Measurements from ENCODE around the gene TRAM2. TPM values are rescaled to one million over a fixed set of nuclear protein-coding genes. Genes with fewer than 3 reads are reported as not detected.
A peak's percentile ranks its signal among the peaks of the same experiment; 100 is the strongest.

TRAM2 gene
- total and polyA plus RNA-seq, 10 of the 15 experiments (the other 5 are each of a cell fraction or from before 2014, with no cell fraction given) = 2.5 to 15.0 (median 11.0) TPM

DNA sequence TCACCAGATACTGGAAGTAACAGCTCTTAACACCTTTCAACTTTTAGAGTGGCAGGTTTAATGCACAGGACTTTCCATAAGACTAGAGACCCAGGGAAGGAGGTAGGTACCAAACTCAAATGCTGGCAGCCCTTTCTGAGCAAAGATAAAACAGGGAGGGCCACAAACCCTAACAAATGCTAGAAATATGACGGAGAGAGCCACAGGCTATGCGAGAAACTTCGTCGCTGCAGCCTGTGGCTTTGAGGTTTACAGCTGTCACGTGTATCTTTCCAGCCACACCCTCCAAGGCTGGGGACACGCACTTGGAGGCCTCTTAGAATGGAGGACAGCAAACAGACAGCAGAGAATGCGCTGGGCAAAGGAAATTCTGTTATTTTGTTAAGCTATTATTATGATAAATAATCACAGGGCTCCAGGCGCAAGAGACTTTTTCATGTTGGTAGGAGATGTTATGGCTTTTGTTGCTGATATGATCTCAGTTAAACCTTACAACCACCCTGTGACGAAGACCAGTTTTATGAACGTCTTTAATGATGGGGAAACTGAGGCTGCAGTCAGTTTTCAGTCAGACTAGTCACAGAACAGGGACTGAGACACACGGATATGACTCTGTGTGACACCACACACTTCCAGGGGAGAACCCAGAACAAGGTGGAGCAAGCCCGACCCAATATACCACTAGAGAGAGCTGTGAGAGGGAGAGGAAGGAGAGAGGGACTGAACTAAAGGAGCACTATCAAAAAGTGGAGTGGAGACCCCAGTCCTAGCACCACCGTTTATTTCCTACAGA, 2.0 kb downstream of the TRAM2 start (continued):
- TF ChIP-seq BCL3 (IDR thresholded peaks at IDR 0.05; ENCODE audit: borderline replicate concordance, insufficient read depth, low read depth, low read length, poor library complexity, severe bottlenecking) = no peak
- no peak for TF ChIP-seq ZNF384 (IDR thresholded peaks at IDR 0.05; ENCODE audit: borderline replicate concordance, low read depth, low read length)
- TF ChIP-seq PML (IDR thresholded peaks at IDR 0.05; ENCODE audit: low read length) = no peak
- no peak for TF ChIP-seq RFX5 (IDR thresholded peaks at IDR 0.05; ENCODE audit: low read depth, low read length)
- 0 out of 2 replicates have a peak, but pooled peaks have one; percentile 15 for TF ChIP-seq PAX5 (IDR thresholded peaks at IDR 0.05; ENCODE audit: borderline replicate concordance, low read depth, low read length)
- no peak for TF ChIP-seq IRF3 (IDR thresholded peaks at IDR 0.05)
- no peak for TF ChIP-seq TARDBP (IDR thresholded peaks at IDR 0.05; ENCODE audit: borderline replicate concordance)
- TF ChIP-seq ESRRA (IDR thresholded peaks at IDR 0.05; ENCODE audit: low read length) = no peak
- no peak for TF ChIP-seq KAT2A (conservative IDR thresholded peaks at IDR 0.05; ENCODE audit: control insufficient read depth, low read depth, low read length)
- TF ChIP-seq TCF3 (IDR thresholded peaks at IDR 0.05; ENCODE audit: borderline replicate concordance, insufficient read depth, low read depth, low read length) = no peak
- TF ChIP-seq YBX1 (IDR thresholded peaks at IDR 0.05) = no peak
- TF ChIP-seq BCL11A (IDR thresholded peaks at IDR 0.05; ENCODE audit: low read depth, low read length) = no peak
- 0 out of 4 replicates have a peak, but pooled peaks of 1 of the 2 experiments have one; percentile 15 for TF ChIP-seq EP300 (IDR thresholded peaks at IDR 0.05; ENCODE audit: borderline replicate concordance in 1 of 2, control insufficient read depth in 1 of 2, low read depth in 2 of 2, low read length in 2 of 2)
- no peak; the same call in 1 of the 2 replicates for TF ChIP-seq NFIC (IDR thresholded peaks at IDR 0.05; ENCODE audit: low read depth, low read length)
- no peak for TF ChIP-seq IRF4 (IDR thresholded peaks at IDR 0.05; ENCODE audit: low read depth, low read length)
- TF ChIP-seq, protein P1, sequence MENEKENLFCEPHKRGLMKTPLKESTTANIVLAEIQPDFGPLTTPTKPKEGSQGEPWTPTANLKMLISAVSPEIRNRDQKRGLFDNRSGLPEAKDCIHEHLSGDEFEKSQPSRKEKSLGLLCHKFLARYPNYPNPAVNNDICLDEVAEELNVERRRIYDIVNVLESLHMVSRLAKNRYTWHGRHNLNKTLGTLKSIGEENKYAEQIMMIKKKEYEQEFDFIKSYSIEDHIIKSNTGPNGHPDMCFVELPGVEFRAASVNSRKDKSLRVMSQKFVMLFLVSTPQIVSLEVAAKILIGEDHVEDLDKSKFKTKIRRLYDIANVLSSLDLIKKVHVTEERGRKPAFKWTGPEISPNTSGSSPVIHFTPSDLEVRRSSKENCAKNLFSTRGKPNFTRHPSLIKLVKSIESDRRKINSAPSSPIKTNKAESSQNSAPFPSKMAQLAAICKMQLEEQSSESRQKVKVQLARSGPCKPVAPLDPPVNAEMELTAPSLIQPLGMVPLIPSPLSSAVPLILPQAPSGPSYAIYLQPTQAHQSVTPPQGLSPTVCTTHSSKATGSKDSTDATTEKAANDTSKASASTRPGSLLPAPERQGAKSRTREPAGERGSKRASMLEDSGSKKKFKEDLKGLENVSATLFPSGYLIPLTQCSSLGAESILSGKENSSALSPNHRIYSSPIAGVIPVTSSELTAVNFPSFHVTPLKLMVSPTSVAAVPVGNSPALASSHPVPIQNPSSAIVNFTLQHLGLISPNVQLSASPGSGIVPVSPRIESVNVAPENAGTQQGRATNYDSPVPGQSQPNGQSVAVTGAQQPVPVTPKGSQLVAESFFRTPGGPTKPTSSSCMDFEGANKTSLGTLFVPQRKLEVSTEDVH (IDR thresholded peaks at IDR 0.05; ENCODE audit: low read depth, partially characterized antibody) = no peak
- TF ChIP-seq ZNF207 (IDR thresholded peaks at IDR 0.05; ENCODE audit: borderline replicate concordance) = no peak
- no peak for TF ChIP-seq RCOR1 (conservative IDR thresholded peaks at IDR 0.05; ENCODE audit: low read depth, low read length)
- TF ChIP-seq CHD2 (IDR thresholded peaks at IDR 0.05; ENCODE audit: borderline replicate concordance, low read depth, low read length) = no peak
